ENCODE data around the gene TCF7L2.

TCF7L2 gene

DNA sequence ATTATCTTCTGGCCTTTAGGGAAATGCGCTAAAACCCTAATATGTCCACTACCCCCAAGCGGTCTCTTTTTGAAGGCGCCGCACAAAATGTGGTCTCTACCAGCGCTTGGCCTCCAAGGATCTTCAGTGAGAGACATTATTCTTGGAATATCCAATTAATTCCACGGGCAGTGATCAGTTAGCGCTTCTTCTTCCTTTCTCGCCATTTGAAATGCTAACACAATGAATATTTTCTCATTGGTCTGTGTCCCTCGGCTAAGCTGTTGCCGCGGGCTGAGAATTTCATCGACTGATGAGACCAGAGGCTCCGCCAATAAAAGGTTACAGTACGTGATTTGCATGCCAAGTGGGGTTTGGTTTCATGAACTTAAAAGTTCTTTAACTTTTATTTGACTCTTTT is 169.8 kb downstream of the TCF7L2 start:
- no peak for DNase-seq (ENCODE audit: low read depth, low spot score)

DNA sequence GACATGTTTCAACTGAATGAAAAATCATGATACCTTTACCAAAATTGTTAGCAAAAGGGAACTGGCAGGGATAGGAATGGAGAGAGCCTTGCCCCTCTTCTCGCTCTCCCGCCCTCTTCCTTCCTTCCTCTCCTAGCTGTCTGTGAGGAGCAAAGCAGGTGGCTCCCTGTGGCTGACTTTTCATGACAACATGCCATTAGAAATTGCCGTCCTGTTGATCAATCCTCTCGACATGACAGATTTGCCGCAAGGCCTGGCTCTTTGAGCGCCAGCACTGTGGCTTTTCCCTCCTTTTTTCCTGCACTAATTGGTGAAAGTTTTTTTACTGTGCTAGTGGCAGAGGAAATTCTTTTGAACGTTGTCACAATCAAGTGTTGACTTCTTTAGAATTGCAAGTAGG is 171.1 kb downstream of the TCF7L2 start:
- DNase-seq (ENCODE audit: low read depth, low spot score), result no peak

DNA sequence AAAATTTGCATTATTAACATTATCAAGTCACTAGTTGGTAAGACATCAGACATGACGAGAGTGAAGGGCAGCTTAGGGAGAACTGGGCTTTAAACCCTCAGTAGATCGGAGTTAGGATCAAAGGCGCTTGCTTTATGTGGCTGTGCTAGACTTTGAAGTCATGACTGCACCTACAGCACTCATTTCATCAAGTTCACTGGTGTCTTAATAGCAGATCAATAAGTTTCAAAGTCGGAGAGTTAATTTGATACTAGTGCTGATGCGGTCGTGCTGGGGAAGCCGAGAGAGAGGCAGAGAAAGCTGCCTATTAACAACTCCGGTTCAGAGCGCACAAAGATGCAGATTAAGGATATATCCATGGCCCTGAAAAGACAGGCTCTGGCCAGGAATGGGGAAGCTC is 172.9 kb downstream of the TCF7L2 start:
- no peak for DNase-seq (ENCODE audit: low read depth, low spot score)

DNA sequence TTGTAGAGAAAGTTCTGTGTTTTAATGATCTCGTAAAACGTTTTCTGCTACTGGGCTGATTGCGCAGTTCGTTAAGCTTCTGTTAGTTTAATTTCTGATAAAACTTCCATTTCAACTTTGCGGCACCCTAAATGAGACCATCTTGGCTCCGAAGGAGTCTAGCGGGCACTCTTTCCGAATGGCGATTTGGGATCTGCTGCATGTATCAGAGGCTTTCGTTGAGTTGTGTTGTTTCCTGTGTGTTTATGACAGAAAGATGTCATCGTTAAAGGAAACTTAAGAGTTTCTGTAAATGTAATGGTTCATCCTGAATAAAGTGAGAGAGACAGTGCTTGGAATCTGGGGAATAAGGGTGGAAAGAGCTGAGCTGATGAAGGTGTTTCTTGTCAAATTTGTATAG is 174.7 kb downstream of the TCF7L2 start:
- DNase-seq (ENCODE audit: low read depth, low spot score), result no peak

DNA sequence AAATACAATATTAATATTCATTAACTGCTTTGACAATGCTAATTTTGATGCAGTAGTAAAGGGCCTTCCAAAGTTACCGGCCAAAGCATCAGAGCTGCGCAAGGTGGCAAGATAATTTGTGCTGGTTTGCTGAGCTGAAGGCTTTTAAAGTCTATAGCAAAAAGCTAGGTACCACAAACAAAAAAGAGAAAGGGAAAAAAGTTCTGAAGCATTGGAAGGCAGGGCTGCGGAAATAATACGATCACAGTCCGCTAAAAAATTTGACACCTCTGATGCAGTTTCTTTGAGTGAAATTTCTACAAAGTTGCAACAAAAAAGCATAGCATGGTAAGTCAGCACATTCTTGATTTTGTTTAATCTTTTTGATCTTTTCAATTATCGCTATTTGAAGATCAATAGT is 175.6 kb downstream of the TCF7L2 start:
- DNase-seq (ENCODE audit: low read depth, low spot score), result no peak

DNA sequence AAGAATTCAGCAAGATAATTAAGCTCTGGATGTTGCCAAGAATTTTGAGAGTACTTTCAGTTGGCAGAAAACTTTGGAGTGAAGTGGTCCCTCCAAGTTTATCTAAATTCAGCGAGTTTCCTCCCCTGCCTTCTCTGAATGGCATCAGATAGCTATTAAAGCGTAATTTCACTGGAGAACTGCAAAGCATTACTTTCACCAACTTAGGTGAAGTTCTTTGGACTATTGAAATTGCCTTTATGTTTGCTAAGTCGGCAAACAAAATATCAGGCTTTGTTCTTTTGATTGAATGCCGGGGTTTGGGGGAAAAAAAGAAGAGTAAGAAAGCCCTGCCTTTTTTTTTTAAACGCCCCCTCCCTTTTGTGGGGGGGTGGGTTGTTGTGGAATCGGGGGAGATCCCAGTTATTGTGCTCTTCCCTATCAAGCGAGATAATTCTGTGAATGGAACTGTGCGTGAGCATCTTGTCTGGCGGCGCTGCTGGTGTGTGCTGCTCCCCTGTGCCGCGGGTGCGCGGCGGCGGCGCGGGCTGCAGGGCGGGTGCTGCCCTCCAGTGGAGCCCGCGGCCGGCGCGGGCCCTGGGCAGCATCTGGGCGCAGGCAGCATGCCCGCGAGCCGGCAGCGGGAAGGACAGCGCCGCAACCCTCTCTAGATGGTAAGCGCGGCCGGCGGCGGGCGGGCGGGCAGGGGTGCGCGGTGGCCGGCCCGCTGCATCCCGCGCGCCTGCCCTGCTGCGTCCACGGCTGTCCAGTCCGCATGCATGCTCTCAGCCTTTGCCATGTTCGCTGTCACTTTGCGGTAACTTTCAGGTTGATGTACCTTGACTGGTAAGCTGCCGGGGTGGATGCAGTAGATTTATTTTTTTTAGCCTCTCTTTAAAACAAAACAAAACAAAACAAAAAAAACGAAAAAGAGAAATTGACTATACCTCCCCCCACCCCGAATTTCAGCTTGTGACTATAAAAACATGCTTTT is 176.5 kb downstream of the TCF7L2 start:
- no peak for DNase-seq (ENCODE audit: low read depth, low spot score)

DNA sequence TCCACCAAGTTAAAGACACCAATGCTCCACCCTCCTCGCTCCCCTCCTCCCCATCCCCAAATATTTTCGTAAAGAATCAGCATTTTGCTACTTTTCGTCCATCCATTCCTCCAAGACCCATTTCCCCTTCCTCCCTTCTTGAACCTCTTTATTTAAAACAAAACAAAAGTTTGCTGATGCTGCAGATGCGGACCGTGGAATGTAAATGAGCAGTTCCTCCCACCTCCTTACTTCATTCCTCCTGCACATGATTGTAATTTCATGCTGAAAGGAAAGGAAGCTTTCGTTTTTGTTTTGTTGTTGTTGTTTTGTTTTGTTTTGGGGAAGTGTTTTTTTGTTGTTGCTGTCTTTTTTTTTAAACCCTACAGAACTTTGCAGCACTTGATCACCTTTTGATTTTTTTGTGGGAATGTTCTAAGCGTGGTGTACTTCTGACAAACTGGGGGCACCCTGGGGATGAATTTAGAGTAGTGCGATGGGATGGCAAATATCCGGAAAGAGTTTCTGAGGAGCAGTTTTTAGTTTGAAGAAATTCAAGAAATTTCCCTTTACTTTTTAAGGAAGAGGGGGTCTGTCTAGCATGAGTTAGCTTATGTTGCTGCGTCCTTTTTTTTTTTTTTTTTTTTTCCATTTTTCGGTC is 177.3 kb downstream of the TCF7L2 start:
- DNase-seq (ENCODE audit: low read depth, low spot score), result no peak

DNA sequence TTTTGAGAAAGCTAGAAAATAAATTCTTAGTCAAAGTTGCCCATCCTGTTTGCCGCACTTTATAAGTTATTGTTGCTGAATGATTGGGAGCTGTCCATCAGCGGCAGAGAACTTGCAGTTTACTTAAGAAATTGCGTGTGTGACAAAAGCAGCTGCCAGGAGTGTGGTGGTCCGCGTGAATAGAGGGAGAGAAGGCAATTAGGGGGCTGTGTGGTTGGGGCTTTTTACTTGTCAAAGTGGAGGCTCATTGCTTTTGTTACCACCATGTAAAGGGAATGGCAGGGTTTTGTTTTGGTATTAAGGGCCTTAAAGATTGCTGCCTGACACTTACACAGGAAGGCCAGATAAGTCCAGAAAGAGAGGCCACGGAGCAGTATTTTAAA is 177.8 kb downstream of the TCF7L2 start:
- no peak for DNase-seq (ENCODE audit: low read depth, low spot score)

DNA sequence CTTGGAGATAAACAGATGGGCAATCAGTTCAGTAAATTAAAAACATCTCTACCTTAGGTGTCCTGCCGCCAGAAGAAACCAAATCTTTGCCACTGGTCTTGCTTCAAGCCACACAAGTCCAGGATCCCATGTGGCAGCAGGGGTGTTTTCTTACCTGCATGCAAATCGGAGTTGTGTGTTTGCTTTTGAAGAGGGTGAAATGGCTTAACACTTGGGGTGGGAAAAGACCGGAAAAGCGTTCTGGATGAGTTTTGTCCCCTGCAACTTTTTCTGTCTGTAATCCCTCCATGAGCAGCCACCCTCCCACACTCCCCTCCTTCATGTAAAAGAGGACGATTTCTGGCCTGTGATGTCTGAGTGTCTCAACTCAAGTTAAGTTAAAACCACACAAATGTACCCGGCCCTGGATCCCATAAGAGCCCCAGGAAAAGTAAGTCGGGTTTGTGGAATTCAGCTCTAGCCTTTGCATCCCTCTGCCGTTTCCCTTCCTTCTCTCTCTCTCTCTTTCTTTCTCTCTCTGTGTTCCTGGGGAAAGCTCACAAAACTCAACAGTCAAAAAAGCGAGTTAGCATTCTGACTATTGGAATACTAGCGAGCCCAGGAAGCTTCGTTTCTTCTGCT is 178.5 kb downstream of the TCF7L2 start:
- DNase-seq (ENCODE audit: low read depth, low spot score), result no peak

DNA sequence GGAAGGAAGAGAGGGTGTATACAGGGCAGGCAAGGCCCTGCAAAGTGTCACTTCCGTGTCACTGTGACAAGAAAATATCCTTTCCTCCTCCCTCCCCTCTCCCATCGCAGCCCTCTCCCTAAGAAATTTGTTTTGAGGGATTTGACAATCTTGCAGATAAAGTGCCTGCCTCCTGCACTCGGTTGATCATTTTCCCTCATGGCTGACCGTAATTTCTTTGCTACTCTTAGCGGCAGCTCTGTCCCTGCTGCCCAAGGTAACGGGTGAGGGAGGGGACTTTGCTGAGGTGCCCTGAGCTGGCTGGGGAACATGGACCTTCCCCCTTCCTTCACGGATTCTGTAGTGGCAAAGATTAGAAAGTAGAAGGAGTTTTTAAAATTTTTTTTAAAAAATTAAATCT is 179.1 kb downstream of the TCF7L2 start:
- DNase-seq (ENCODE audit: low read depth, low spot score), result no peak

DNA sequence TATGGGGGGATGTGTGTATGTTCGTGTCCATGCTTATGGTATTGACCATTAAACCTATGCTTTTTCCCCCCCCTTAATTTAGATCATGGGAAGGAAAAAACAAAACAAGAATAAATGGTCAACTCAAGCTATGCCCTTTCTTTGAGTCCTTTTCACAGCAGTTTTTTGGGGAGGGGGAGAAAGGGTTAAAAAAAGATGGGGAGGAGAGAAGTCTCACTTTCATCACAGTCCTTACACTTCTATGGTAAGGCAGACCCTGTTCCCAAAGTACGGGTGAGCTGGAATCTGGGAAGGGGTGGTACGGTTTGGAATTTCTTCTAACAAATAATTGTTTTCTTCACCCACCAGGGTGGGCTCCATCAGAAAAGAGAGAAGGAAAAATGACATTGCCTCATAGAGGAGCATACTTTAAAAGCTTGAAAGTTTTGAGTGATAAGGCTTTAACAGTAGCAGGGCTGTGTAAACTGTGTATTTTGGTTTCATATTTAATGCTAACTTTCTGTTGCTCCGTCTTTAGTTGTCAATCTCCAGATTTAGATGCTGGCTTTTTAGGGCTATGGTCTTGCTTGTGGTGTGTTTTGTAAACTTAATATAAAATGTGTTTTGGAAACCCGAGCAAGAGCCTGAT is 180.1 kb downstream of the TCF7L2 start:
- no peak for DNase-seq (ENCODE audit: low read depth, low spot score)

DNA sequence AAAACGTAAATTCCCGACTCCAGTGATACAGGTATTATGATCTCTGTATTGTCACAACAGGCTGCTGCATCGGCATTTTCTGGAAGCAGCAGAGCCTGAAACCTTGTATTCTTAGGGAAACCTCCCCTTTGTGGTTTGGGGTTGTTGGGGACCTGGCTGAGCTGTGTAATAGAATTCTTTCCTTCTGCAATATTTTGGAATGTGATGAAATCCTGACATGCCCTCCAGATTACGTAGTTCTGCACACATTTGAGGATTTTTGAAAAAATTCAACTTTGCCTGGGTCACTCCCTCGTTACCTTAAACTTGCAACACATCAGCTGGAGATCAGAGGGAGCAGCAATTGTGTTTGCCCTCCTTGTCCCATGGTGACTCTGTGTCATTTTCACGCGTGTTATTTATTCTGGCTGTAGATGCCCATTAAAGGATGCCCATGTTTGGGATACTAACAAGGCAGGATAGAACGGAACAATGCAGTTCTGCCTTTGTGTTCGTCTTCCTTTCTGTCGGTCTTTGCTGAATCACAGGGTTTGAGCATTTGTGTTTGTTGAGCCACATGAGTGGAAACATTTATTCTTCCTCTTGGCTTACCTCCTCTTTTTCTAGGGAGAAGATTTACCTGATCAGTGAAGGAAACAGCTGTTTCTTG is 181.7 kb downstream of the TCF7L2 start:
- DNase-seq (ENCODE audit: low read depth, low spot score), result no peak

DNA sequence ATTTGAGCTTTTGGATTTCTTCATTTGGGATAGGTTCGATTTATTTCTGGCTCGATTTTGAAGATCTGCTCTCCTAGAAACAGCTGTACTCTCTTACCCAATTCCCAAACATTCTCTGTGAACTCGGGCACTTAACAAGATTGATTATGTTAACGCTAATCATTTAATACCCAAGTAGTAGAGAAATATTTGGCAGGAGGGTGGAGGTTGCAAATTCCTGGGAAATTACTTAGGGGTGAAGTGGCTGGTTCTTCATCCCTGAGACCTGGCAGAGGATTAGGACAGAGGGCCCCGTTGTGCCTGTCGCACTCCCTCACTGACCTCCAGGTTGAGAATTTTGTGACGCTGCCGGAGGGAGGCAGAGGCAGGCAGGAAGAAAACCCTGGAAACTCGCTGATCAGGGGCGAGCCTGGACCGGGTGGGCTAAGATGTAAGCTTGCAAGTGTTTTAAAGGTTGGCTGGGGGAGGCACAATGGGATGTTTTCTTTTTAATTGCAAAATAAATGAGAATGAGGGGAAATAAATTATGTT is 182.6 kb downstream of the TCF7L2 start:
- DNase-seq (ENCODE audit: low read depth, low spot score), result no peak

DNA sequence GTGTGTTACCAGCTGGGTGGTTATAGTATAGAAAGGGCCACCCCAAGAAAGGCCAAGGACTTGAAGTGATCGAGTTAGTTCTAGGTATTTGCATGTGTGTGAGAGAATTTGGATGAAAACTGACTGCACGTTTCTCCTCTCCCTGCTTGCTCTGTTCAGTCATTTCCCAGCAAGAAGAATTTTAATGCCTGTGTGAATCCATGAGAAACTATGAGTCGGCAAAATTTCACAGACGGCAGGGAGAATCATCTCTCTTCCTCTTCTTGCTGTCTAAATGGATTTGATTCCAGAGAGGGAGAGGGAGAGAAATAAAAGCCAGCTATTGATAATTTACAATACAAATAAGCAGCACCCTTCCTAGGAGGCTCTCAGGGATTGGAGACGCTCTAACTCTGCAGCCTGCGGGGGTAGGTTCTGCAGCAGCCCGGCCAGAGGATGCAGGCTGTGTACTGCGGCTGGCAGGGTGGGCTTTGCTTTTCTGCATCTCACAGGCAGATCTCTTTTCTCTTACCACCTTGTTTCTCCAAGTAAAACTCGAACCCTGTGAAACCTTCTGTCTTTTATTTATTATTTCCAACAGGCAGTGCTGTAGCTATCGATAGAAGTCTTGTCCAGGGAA is 183.6 kb downstream of the TCF7L2 start:
- DNase-seq (ENCODE audit: low read depth, low spot score), result no peak

DNA sequence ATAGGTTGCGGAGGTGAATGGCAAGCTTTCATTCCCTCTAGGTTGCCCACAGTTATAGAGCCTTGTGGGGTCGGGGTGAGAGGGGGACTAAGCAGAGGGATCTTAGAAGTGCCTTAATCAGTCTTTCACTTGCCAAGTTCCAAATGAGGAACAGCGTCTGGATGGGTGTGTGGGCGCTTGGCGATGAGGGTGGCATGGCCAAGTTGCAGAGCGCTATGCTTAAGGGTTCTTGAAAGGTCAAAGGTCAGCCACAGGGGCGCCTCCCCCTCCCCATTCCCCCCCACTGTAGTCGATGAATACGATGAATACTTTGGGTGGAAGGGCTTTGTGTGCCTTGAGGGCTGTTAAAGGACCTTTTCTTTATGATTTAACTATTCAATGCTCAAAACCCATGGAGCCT is 185.0 kb downstream of the TCF7L2 start:
- DNase-seq (ENCODE audit: low read depth, low spot score), result no peak

DNA sequence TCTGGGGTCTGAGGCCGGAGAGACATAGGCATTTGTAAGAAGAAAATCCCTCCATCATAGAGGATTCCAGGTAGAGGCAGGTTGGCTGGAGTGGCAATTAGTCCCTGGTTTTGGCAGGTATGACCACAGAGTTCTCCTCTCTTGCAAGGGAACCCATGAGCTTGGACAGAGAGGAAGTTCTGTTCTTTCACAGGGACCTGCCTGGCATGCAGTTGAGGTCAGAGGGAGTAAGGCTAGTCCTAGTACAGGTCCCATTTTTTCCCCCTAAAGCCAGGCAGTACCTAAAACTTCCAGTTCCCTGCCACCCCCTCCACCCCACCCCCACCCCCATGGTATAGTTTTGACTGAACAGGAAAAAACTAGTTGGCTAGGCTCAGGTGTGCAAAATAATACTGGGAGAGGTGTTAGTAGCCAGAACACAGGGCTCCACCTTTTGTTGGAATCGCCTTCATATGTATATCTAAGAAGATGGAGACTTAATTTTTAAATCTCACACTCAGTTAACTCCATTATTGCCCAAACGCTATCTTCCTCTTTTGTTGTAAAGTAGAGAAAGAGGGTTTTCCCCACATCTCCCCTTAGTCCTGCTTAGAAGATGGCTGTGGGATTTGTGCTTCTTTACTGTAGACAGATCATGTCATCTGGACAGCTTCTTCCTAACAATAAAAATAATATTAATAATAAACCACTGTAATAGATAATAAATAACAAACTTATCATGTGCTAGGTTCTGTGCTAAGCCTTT is 188.1 kb downstream of the TCF7L2 start:
- no peak for DNase-seq (ENCODE audit: low read depth, low spot score)

DNA sequence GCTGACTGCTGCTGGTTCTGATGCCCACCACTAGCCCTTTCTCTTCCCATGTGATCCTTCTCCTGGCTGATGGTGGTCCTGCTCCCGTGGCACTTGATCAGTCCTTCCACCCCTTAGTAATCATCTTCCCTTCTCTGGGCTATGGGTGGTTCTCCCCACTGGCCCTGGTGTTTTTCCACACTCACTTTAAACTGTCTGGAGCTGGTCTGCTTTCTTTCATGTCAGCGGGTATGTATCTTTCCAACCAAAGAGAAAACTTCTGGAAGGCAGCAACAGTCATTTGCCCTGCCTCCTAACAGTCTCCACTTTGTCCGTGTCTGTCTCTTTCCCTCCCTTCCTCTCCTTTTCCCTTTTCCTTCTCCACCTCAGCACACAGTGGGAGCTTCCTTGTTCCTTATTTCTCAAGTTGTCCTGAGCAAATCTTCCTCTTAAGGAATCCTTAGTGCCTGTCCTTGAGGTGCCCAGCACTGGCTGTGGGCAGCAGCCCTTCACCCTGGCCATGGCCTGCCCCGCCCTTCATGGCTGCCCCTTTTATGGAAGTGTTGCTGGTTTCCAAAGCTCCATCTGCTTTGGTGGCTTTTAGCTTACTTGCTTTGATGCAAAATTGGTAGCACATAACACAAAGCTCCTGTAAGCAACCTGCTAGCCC is 189.0 kb downstream of the TCF7L2 start:
- DNase-seq (ENCODE audit: low read depth, low spot score), result no peak

DNA sequence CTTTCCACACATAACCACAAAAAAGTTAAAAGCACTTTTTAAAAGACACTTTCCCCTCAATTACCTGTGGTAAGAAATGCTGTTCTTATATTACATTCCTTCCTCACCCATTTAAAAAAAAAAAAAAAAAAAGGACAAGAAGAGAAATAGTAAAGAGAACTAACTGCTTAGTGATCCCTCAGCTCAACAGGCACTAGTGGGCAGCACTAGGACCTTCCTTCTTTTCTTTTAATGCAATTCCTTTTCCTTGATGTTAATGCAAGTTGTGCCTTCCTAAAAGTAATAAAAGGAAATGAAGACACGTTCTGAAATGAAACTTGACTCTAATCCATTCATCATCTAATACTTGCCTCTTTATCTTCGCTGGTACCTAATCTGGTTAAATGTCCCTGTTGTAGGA is 189.7 kb downstream of the TCF7L2 start:
- DNase-seq (ENCODE audit: low read depth, low spot score), result no peak

DNA sequence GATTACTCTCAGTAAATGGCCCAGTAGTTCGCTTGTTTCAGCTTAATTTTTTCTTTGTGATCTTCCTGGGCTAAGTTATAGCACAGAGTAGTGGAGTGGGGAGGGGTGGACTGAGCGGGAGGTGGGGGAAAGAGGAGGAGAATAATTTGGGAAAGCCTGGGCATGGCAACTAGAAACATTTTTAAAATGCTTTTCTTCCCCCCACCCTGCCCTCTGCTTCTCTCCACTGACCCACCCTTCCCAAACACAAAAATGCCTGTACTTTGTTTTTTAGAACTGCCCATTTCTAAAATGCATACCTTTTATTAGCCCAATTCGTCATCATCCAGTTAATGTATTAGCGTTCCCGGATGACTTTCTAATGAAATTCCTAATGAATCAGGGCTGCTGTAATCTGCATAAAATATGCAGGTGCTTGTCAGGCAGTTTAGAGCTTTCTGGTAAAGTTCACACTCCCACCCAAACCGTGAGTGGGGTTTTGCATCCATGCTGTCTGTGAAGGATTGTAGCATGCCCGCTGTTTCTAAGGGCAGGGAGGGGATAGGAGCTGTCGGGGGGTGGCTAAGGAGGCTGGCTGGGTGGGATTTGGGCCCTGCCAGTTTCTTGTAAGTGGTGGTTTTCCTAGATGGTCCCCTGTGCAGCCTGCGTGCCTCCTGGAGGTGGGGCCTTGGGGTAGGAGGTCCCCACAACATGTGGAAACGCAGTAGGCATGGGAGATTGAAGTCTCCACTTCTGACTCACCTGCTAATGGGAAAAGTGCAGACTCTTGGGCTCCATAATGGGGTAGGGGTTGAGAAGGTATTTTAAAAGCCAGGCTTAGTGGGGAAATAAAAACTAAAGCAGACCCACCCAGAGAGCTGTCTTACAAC is 190.3 kb downstream of the TCF7L2 start:
- DNase-seq (ENCODE audit: low read depth, low spot score), result no peak

Measured in activated CD4-positive, CD25-positive, alpha-beta regulatory T cell treated with anti-CD3 and anti-CD28 coated beads, Interleukin-2, amount 50 U/mL, for 16 hours (primary cell).